Ishikawa (cell line): ENCODE data around the gene SMG1.

ENCODE experiments used
- CEBPB ChIP-seq: IDR thresholded peaks from 2 replicates; pipeline ENCODE4 v1.6.1; 2012
- CREB1 ChIP-seq: IDR thresholded peaks from 2 replicates; pipeline ENCODE4 v1.6.1; 2012; ENCODE audit warnings: low read depth
- EGR1 ChIP-seq: IDR thresholded peaks from 2 replicates; pipeline ENCODE4 v1.6.1; 2012
- EP300 ChIP-seq: IDR thresholded peaks from 2 replicates; pipeline ENCODE4 v1.6.1; 2012; ENCODE audit warnings: borderline replicate concordance
- FOXM1 ChIP-seq: IDR thresholded peaks from 2 replicates; pipeline ENCODE4 v1.6.1; 2012; ENCODE audit warnings: low read depth, borderline replicate concordance
- MAX ChIP-seq: IDR thresholded peaks from 2 replicates; pipeline ENCODE4 v1.6.1; 2012
- NFIC ChIP-seq: IDR thresholded peaks from 2 replicates; pipeline ENCODE4 v1.6.1; 2012
- RAD21 ChIP-seq: IDR thresholded peaks from 2 replicates; pipeline ENCODE4 v1.6.1; 2012; ENCODE audit warnings: low read depth
- REST ChIP-seq: IDR thresholded peaks from 2 replicates; pipeline ENCODE4 v1.6.1; 2012; ENCODE audit warnings: low read depth, mild to moderate bottlenecking
- TAF1 ChIP-seq: IDR thresholded peaks from 2 replicates; pipeline ENCODE4 v1.6.1; 2012; ENCODE audit warnings: low read depth, mild to moderate bottlenecking
- TCF12 ChIP-seq: IDR thresholded peaks from 2 replicates; pipeline ENCODE4 v1.6.1; 2012; ENCODE audit warnings: low read depth
- TEAD4 ChIP-seq: IDR thresholded peaks from 2 replicates; pipeline ENCODE4 v1.6.1; 2012
- USF1 ChIP-seq: IDR thresholded peaks from 2 replicates; pipeline ENCODE4 v1.6.1; 2012
- YY1 ChIP-seq: IDR thresholded peaks from 2 replicates; pipeline ENCODE4 v1.6.1; 2012; ENCODE audit warnings: low read depth
- ZBTB7A ChIP-seq: IDR thresholded peaks from 2 replicates; pipeline ENCODE4 v1.6.1; 2012; ENCODE audit warnings: low read depth

Gene SMG1

GRCh38 chr16:18853694-18854093 is 72.5 kb downstream of the SMG1 start:
- TF ChIP-seq ZBTB7A (no peak), FOXM1 (no peak), CEBPB (no peak), TEAD4 (no peak), CREB1 (no peak), TAF1 (no peak), NFIC (no peak), EGR1 (no peak), YY1 (no peak), EP300 (no peak), REST (no peak), RAD21 (no peak), MAX (no peak), TCF12 (no peak), USF1 (no peak)

GRCh38 chr16:18852647-18853046 is 73.6 kb downstream of the SMG1 start:
- TF ChIP-seq MAX (no peak), TCF12 (no peak), REST (no peak), NFIC (no peak), TAF1 (no peak), ZBTB7A (no peak), RAD21 (no peak), YY1 (no peak)

GRCh38 chr16:18846416-18846815 is 79.8 kb downstream of the SMG1 start:
- TF ChIP-seq TAF1 (no peak), EP300 (no peak)

GRCh38 chr16:18842565-18842964 is 83.6 kb downstream of the SMG1 start:
- TF ChIP-seq TCF12 (no peak), CREB1 (no peak), YY1 (no peak), EP300 (no peak), EGR1 (no peak), RAD21 (no peak), TAF1 (no peak), ZBTB7A (no peak)

GRCh38 chr16:18841833-18842525 is 84.2 kb downstream of the SMG1 start:
- no peak for TF ChIP-seq REST
- TF ChIP-seq TEAD4: no peak
- TF ChIP-seq EGR1: no peak
- no peak for TF ChIP-seq RAD21
- TF ChIP-seq YY1: no peak
- no peak for TF ChIP-seq USF1
- no peak for TF ChIP-seq NFIC
- no peak for TF ChIP-seq FOXM1
- no peak for TF ChIP-seq TCF12
- no peak for TF ChIP-seq MAX
- no peak for TF ChIP-seq EP300
- TF ChIP-seq CEBPB: no peak
- no peak for TF ChIP-seq TAF1
- no peak for TF ChIP-seq CREB1
- no peak for TF ChIP-seq ZBTB7A
